GM10266 (cell line): ENCODE measurements around the gene C10orf105.

ENCODE experiments used
- DNase-seq: peaks from one replicate; pipeline ENCODE4 v3.0.0; 2012; ENCODE audit errors: extremely low spot score
- CTCF ChIP-seq: IDR thresholded peaks from 2 replicates; pipeline ENCODE4 v1.5.1; 2012; ENCODE audit warnings: mild to moderate bottlenecking, low read depth; ENCODE audit not compliant: control insufficient read depth, insufficient read depth; ENCODE audit errors: missing control alignments

Gene C10orf105

DNA sequence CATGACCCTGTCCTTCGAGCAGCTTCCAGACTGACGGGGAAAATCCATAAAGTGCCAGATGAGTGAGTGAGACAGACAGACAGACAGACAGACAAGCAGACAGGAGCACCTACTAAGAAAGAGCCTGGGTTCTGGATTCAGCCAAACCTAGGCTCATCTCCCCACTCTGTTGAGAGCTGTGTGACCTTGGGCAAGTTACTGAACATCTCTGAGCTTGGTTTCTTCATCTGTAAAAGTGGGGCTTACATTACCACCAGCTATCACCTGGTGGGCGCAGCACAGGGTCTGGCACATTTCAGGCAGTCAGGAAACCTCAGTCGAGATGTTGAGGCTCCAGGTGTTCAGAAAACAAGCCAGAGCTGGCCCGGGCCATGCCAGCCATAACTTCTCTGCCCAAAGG, 37.6 kb downstream of the C10orf105 start:
- no peak for TF ChIP-seq CTCF
- DNase-seq, result no peak

DNA sequence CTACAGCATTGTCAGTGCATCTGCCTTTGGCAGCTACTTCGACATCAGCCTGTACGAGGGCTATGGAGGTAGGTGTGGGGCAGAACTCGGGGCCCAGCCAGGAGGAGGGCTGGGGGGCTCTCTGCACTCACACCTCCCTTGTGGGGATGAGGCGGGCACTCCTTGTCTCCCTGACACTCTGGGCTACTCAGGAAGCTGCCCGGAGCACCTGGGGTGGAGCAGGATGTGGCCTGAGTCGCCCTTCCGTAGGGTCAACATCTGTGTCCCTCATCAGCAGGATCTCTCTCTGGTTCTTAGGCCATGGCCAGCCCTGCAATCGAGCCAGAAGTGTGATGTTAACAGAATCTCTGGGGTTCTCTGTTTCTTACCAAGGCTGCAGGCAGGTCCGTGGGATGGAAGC, 40.2 kb downstream of the C10orf105 start:
- no peak for TF ChIP-seq CTCF
- no peak for DNase-seq

DNA sequence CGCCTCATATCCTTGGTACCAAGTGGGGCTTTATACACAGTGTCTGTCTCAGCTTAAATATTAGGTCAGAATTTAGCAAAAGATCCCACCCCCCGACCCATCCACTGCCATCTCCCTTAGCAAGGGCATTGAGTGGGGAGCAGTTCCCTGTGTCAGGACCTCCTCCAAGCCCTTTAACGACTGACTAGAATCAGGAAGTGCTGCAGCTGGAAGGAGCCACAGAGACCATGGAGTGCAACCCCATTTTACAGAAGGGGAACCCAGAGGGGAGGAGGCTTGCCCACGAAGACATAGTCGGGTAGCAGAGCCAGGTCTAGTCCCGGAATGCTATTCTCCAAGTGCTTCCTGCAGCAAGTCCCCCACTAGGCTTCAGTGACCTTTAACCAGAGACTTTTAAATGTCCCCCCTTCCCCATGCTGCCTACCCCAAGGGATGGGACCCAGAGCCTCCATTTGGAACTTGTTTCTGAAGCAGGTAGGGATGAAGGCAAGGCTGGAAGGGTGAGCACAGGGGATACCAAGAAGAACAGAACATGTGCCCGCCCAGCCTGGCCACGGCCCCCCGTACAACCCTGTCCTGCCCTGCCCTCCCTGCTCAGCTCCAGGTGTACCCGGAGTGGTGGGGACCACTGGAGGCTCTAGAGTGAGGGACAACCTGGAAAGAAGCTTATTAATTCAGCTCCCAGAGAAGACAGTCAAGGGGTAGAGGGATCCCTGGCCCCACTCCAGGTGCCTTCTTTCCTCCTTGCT, 41.3 kb downstream of the C10orf105 start:
- no peak for DNase-seq
- no peak for TF ChIP-seq CTCF

DNA sequence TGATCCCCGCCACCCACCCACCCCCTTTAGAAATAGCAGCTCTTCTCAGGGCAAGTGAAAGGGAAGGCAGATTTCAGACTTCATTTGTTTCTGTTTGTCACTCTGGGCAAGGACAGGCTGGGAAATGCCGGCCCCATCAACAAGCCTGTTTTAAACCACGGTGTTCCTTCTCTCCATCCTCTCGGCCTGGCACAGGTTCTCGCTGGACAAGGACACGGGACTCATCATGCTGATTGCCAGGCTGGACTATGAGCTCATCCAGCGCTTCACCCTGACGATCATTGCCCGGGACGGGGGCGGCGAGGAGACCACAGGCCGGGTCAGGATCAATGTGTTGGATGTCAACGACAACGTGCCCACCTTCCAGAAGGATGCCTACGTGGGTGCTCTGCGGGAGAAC, 42.3 kb downstream of the C10orf105 start:
- DNase-seq, result no peak
- no peak for TF ChIP-seq CTCF

DNA sequence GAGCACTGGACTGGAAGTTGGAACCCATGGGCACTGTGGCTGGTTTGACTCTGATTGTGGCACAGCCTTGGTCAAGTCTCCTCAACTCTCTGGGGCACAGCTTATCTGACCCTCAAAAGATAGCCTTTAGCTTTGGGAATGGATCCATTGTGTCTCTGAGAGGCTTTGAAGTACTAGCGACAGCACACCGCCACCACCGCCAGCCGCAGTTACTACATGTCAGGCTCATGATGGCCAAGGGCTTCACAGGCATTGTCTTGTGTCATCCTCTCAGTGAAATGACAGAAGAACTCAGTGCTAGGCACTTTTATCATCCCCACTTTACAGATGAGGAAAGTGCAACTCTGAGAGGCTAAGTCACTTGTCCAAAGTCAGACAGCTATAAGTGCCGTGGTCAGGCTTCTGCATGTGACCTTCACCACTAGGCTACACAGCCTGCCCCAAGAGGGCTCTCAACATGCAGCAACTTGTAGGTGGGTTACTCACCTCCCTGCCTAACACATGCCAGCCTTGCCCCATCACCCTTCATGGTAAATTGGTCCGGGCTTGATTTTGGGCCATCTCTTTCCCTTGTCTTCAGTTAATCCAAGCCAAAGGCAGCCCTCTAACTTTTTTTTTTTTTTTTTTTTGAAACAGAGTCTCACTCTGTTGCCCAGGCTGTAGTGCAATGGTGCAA, 44.1 kb downstream of the C10orf105 start:
- DNase-seq, result no peak
- TF ChIP-seq CTCF, result no peak

DNA sequence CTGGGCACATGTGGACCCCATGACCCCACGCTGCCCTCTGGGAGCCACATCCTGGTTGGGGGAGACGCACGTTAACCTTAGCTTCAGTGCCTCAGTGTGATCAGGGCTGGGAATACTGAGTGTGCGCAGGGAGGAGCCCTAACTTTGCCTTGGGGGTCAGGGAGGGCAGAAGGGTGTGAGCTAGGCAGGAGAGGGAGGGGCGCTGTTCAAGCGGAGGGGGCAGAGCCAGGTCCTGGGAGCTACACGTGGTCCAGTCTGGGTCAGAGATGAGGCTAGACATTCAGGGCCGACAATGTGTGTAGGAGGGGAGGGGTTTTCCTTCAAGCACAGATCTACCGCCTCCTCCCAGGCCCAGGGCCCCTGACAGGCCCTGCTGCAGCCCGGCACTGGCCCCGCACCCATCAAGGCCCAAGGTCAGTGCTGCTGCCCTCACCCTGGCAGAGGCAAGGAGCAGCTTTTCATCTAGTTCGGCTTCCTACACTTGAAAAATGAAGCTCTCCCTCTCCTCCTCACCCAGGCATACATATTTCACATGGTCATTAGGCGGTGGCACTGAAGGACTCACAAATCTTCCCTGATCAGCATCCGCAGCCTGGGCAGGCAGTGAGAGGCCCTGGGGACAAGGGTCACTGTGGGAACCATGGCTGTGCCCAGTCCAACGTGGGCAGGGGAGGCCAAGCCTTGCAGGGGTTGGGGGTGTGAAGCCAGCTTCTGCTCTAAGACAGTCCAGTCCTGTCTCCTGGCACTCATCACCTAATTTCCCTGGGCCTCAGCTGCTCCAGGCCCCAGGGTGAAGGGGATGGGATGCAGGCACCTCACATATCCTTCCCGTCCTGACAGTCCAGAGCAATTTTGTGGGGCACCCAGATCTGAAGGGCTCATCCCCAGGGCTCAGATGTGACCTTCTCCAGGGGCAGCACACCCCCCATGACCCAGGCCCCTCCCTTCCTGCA, 47.3 kb downstream of the C10orf105 start:
- no peak for TF ChIP-seq CTCF
- no peak for DNase-seq
